Mucosa of descending colon (tissue), 3 donors: Measurements from ENCODE around the gene TMLHE. TPM values are rescaled to one million over a fixed set of nuclear protein-coding genes. Genes with fewer than 3 reads are reported as not detected.
"Not testable (repeated sequence)": the region's sequence is repeated elsewhere in the genome, so short reads cannot be mapped to it uniquely, and the experiment has no call there.

Source experiments
- ATAC-seq: fragments of 200-7000 bp; cut with Tn5 transposase; one replicate; pipeline ENCODE4 v1.9.1; 2020; ENCODE audit warnings: mild to moderate bottlenecking, moderate library complexity
- DNase-seq, 3 donors: peaks; one replicate each; pipeline ENCODE4 v3.0.0-alpha.2; 2020
- H3K36me3 ChIP-seq: fragments of 200-600 bp; one replicate; pipeline ENCODE4 v1.8.0; 2021; ENCODE audit warnings: low read depth, mild to moderate bottlenecking
- H3K4me1 ChIP-seq: fragments of 200-600 bp; one replicate; pipeline ENCODE4 v1.8.0; 2021; ENCODE audit warnings: low read depth, mild to moderate bottlenecking
- H3K4me3 ChIP-seq: fragments of 200-600 bp; one replicate; pipeline ENCODE4 v1.8.0; 2021; ENCODE audit warnings: mild to moderate bottlenecking
- H3K9me3 ChIP-seq: fragments of 200-600 bp; one replicate; pipeline ENCODE4 v1.8.0; 2021; ENCODE audit warnings: mild to moderate bottlenecking
- CTCF ChIP-seq: fragments of 200-600 bp; IDR thresholded peaks from one replicate; pipeline ENCODE4 v1.8.0; 2022; ENCODE audit warnings: antibody characterized with exemption, mild to moderate bottlenecking
- intact Hi-C, 2 donors: fragments of 100-400 bp; cut with DNase I in 1 of 2; cut with micrococcal nuclease in 1 of 2; formaldehyde crosslinking; loops; one replicate each; pipeline versions ENCODE4 v1.11.0 to v1.11.1; 2022; cut with DNase I, micrococcal nuclease
- long read RNA-seq, 2 donors: library from polyadenylated mRNA; unstranded; transcript quantifications; one replicate each; pipeline ENCODE4 v2.0.0, GENCODE V29; 2019 to 2021
- total RNA-seq, 3 donors: library from RNA; stranded (reverse); fragmentation: NEBNext Ultra II Directional in 2 of 3; extraction: Animal tissue kit (Norgen Biotek cat#: 25700) in 2 of 3; gene quantifications; one replicate each; pipeline versions ENCODE4 v1.2.1 to v1.2.4, GENCODE V29; 2021 to 2023
- donor health status: DM: no; HTN: no; CAD: no; lungs with moderate emphysema.
- donor health status: DM: no; HTN: no; CAD: no.
- donor health status: DM: no; HTN: yes; CAD: no.

The TMLHE gene
- 10 to 100 TPM; 21.2 to 33.9 (median 24.3) TPM for total RNA-seq
- long read RNA-seq, donor 1, transcript TMLHE-201 (8 exons, 2,832 nt) = major isoform, 12 of 20 reads
- long read RNA-seq, donor 1, partial matches to known transcripts = 5 of 20 reads
- long read RNA-seq, donor 1, other reads (novel, unspliced or antisense) = 3 of 20 reads
- long read RNA-seq, donor 2, partial matches to known transcripts = 1 of 6 reads
- long read RNA-seq, donor 2, other reads (novel, unspliced or antisense) = 1 of 6 reads

- intact Hi-C loops = no loop called here
- H3K36me3 ChIP-seq = no peaks in the 10 kb centered on the region
- no peaks in the 10 kb centered on the region for H3K9me3 ChIP-seq
- H3K4me3 ChIP-seq = peak within 1 kb of the TSS; percentile 48
- DNase-seq (peak; percentile 80 to 86 (median 86)), ATAC-seq (peak; percentile 97)
- no peak for TF ChIP-seq CTCF
- no peaks in the 10 kb centered on the region for H3K4me1 ChIP-seq
Observed at GRCh38 chrX:155612312-155613224, at the start of gene TMLHE, which contains the start of gene SPRY3. TMLHE (minus strand) TSS chrX:155612952; CDS start chrX:155545276, 67,676 bp downstream. SPRY3 (plus strand) TSS chrX:155612586.

GRCh38 chrX:155662282-155662681 lies 49.5 kb upstream of the TMLHE start:
- H3K36me3 ChIP-seq = no peaks in the 10 kb centered on the region
- ATAC-seq = peak; percentile 44
- no peaks in the 10 kb centered on the region for H3K9me3 ChIP-seq
- no peak overlapping the region for H3K4me3 ChIP-seq
- no peaks in the 10 kb centered on the region for H3K4me1 ChIP-seq
- no peak for TF ChIP-seq CTCF
- intact Hi-C loops = no loop called here
- no peak for DNase-seq

- H3K36me3 ChIP-seq = no peaks in the 10 kb centered on the region
- no peak overlapping the region for H3K4me3 ChIP-seq
- no peaks in the 10 kb centered on the region for H3K4me1 ChIP-seq
- intact Hi-C loops = no loop called here
- no peak for DNase-seq
- H3K9me3 ChIP-seq = no peaks in the 10 kb centered on the region
- no peak for TF ChIP-seq CTCF
- ATAC-seq = no peak
Observed at GRCh38 chrX:155645180-155645579, 32.4 kb upstream of the TMLHE start.

GRCh38 chrX:155643240-155643639 lies 30.5 kb upstream of the TMLHE start:
- intact Hi-C loops = no loop called here

GRCh38 chrX:155641371-155641770 lies 28.6 kb upstream of the TMLHE start:
- intact Hi-C loops = not testable (repeated sequence)

More at GRCh38 chrX:155643240-155643639, 30.5 kb upstream of the TMLHE start:
- Histone ChIP-seq H3K9me3 (no peaks in the 10 kb centered on the region), H3K4me1 (no peaks in the 10 kb centered on the region), H3K4me3 (no peak overlapping the region), H3K36me3 (no peaks in the 10 kb centered on the region)
- DNase-seq (no peak), ATAC-seq (no peak)
- no peak for TF ChIP-seq CTCF

GRCh38 chrX:155637714-155638113 lies 25.0 kb upstream of the TMLHE start:
- no peaks in the 10 kb centered on the region for H3K36me3 ChIP-seq
- TF ChIP-seq CTCF = no peak
- no peaks in the 10 kb centered on the region for H3K9me3 ChIP-seq
- DNase-seq (no peak), ATAC-seq (peak; percentile 55)
- no peaks in the 10 kb centered on the region for H3K4me1 ChIP-seq
- H3K4me3 ChIP-seq = no peak overlapping the region
- intact Hi-C loops = no loop called here

More at GRCh38 chrX:155641371-155641770, 28.6 kb upstream of the TMLHE start:
- not testable (repeated sequence) for H3K4me1 ChIP-seq, H3K4me3 ChIP-seq, H3K36me3 ChIP-seq, ATAC-seq, H3K9me3 ChIP-seq
- DNase-seq = peak in 1 of 3 donors; percentile 24

GRCh38 chrX:155635019-155635418 lies 22.3 kb upstream of the TMLHE start:
- H3K4me3 ChIP-seq, intact Hi-C loops, ATAC-seq, DNase-seq, H3K36me3 ChIP-seq, H3K9me3 ChIP-seq, H3K4me1 ChIP-seq: not testable (repeated sequence)
